ENCODE data around the gene EPX.

EPX gene

DNA sequence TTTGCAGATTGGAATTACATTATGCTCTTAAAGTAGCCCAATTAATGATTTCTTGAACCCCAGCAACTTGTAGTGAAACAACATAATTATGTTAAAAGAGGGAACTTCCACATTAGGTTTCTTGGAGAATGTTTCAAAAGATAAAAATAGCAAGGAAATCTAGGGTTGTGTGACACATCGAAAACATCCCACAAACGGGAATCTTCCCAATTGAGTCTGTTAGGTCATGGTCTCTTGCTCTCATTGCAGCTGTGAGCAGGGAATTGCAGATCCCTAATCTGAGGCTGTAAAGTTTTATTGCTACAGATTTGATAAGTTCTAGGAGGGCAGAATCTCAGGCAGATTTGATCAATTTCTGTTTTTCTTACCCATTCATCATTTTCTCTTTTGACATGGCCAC lies 39.1 kb downstream of the EPX start:
- DNase-seq: no peak

DNA sequence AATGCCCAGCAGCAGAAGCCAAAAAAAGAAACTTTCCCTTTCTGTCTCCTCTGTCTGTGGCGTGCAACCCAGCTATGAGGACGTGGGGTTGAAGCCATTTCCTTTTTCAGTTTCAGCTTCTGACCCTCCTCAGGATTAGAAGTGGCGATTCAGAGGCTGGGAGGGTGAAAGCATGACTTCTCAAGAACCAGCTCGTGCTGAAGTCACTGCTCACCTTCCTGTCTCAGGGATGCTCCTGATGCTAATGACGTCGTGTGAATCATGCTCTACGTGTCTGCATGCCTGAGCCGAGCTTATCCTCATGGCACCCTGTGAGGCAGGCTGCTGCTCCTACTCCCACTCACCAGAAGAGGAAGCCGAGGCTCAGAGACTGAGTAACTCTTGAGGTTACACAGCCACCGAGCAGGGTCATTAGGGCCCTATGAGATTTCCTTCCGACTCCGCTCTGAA lies 40.2 kb downstream of the EPX start:
- DNase-seq: peak; percentile 13

DNA sequence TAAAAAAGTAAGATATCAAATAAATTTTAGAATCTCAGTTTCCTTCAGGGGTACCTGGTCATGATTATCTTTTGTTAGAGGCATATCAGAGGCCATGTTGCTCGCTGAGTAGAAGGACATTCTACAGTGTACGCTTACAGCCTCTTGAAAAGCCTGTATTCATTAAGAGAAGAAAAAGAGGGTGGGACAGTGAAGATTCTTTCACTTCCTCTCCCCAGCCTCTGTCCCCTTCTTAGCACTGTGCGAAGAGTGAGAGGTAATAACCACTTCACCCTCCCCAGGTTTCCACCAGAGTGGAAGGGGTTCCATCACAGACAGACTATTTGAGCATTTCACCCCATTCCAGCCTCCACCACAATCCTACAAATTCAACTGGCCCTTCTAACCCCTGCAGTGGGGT lies 41.0 kb downstream of the EPX start:
- DNase-seq: no peak

DNA sequence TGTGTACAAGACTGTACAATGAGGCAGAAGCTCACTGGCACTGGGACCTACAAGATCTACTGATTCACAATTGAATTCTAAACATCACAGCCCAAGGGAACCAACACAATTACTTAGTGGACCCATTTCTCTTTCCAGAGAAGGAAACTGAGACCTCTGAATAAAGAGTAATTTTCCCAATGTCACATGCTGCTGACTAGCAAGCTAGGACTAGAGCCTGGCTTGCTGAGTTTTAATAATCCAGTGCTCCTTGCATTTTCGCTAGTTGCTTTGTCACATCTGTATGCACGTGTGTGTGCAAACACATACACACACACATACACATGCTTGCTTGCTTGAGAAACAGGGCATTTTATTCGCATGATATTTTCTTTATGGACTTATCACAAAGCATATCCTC lies 42.0 kb downstream of the EPX start:
- DNase-seq: no peak

DNA sequence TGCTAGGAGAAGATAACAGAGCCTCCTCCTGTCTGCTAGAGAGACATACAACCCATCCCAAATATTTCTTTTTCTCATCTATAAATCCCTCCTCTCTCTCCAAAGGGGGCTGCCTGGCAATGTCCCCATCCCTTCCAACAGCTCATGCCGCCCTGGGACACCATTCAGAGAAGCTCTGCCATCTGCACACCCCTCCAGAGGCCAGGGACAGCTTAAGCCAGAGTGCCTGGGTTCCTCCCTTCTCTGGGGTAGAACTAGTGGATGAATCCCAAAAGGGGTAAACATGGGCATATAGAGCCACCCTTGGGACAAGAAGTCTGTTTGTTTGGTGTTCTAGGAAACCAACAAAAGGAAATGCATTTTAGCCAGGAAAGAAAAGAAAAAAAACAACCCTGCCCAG lies 43.3 kb downstream of the EPX start:
- DNase-seq: no peak

DNA sequence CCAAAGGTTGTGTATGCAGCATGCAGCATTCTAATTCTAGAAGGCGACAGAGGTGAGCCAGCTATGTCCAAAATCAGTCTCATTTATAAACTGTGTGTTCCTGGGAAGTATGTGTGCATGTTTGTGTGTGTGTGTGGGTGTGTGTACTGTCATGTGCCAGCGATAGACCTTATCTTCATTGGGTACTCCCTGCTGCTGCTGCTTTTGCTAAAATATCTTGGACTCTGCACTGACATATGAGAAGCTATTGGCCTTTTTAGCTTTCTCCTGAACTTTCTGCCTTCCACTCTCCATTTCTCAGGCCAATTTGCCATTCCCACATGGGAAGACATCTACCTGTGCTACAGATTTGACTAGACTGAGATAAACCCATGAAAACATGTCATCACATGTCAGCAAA lies 43.9 kb downstream of the EPX start:
- no peak for DNase-seq

DNA sequence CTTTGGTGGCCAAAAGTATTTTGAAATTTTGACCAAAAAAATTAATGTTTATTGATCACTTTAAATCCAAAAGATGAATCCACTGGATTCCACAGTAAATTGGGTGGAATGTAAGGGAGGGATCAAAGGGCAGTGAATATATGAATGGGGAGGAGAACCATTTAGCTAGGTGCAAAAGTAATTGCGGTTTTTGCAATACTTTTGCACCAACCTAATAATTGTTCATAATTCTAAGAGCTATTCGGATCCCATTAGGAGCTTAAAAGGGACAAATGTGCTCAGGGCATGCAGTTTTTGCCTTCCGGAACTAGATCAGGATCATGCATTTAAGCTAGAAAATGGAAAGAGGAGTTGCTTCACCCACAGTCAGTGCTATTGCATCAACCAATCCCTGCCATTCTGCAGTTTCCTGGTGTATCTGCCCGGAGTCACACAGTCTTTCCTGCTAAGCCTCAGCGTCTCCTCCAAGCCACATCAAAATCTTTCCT lies 45.7 kb downstream of the EPX start, which contains the start of gene LPO:
TSS of gene LPO (plus strand) at position 438 of the 488 bp plus-strand sequence. CDS start 4,396 bp downstream, outside the sequence.
- DNase-seq: no peak

DNA sequence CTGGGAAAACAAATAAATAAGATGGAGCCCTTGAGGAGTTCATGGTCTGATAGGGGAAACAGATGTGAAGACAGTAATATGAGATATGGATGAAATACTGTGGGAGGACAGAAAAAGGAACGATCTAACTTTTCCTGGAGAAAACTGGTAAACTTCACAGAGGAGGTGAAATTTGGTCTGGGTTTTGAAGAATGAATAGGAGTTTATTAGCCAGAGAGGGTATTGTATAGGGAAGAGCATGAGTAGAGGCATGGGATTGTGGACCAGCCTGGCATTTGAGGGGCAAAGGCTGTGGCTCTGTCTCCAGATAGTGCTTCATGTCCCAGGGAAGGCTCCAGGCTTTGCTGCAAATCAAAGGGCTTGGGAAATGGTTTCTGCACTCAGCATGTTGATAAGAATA lies 47.5 kb downstream of the EPX start:
- DNase-seq: no peak

DNA sequence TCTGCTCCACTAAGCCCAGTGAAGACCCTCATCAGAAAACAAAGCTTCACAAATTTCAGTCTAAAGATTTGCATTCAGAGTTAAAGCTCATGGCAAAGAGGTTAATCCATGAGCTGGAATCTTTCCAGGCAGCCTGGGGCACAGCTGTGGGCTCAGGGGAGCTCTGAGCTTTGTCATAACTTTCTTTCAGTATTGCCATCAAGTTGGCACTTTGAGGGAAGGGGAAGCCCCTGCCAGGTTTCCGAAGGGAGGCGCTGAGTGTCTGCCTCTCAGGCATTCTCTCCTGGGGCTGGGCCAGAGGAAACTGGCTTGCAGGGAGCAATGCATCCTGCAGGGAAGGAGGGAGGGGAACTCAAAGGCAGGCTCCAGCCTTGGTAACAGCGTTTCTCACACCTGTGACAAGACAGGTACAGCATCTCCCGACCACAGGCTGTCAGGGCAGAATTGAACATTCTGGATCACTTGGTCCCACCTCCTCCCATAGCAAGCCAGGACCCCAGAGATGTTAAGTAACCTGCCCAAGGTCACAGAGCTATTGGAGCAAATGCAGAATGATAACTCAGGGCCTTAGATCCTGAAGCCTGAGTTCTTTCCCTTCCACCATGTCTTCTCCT lies 49.8 kb downstream of the EPX start:
- DNase-seq: no peak

DNA sequence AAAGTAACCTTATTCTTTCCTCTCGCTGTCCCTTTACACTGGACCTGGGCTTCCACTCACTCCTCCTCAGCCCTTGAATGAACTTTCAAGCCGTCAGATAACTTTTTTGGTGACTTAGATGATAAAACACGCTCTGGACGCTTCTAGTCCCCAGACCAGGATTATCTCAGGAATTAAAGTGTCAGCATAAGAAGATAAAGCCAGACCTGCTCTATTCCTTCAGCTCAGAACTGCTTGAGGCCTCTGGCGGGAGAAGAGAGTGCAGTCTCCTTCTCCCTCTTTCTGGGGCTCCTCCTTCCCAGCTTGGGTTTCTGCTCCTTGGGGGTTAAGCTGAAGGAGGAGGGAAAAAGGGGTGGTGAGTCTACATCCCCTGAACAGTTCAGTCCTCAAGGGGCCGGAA lies 52.4 kb downstream of the EPX start:
- no peak for DNase-seq

DNA sequence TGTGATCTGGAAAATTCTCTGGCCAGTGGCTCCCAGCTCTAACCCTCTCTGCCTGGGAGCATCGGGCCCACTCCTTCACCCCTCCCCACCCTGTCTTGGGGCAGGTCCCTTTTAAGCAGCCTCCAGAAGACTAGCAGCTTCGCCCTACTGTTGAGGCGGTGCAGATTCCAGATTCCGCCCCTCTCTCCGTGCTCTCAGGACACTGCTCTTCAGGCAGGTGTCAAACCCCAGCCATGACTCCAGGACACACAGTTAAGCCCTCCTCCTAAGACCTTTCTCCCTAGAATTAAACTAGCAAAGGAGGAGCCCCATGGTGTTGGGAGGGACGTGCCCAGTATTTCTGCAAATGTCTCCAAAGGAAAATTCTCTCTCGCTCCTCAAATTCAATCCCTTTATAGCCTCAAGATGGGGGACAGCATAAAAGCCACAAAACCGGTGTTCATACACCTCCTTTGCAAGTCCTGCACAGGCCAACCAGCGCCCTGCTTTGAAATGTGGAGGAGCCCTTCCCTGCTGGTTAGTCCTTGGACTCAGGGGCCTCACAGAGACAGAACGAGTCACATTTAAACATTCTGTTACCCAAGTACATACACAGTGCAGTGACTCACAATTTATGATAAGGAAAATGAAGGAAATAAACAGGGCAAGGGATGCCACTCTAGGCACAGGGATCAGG lies 53.0 kb downstream of the EPX start:
- DNase-seq: no peak

DNA sequence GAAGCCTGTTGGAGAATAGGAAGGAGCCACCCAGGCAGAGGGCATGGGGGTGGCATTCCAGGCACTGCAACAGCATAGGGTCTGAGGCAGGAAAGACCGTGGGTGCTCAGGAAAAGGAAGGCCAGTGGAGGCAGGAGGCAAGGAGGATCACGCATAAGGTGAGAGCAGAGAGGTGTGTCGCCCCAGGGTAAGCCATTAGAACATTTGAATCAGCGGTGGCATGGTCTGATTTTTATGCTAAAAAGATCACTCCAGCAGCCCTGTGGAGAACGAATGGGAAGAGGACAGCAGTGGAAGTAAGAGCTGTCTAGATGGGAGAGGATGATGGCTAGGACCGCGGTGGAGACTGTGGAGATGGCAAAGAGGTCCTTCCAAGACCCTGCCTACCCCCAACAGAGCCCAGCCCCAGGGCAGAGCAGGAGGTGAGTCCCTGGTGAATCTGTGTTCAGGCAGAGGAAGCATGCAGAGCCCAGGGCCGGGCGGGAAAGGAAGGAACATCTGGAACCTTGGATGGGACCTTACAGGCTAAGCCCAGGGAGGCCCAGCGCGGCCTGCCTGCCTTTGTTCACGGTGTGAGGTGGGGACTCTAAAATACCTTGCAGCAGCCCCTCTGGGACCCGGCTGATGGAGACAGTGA lies 53.7 kb downstream of the EPX start:
- no peak for DNase-seq

DNA sequence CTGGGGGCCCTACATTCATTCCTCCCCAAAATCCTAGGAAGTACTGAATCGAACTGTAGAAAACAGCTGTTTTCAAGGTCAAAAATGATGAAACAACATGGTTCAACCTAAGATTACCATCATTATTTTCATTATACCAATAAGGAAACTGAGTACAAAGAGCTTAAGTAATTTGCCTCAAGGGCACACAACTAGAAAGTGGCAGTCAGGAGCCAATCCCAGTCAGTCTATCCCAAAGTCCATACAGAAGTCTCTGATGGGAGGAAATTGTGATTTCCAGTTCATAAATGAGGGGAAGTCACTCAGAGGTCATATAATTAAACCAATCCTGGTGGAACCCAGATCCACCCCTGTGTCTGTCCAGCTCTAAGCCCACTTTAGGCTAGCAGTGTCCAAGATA lies 54.3 kb downstream of the EPX start:
- DNase-seq: no peak

DNA sequence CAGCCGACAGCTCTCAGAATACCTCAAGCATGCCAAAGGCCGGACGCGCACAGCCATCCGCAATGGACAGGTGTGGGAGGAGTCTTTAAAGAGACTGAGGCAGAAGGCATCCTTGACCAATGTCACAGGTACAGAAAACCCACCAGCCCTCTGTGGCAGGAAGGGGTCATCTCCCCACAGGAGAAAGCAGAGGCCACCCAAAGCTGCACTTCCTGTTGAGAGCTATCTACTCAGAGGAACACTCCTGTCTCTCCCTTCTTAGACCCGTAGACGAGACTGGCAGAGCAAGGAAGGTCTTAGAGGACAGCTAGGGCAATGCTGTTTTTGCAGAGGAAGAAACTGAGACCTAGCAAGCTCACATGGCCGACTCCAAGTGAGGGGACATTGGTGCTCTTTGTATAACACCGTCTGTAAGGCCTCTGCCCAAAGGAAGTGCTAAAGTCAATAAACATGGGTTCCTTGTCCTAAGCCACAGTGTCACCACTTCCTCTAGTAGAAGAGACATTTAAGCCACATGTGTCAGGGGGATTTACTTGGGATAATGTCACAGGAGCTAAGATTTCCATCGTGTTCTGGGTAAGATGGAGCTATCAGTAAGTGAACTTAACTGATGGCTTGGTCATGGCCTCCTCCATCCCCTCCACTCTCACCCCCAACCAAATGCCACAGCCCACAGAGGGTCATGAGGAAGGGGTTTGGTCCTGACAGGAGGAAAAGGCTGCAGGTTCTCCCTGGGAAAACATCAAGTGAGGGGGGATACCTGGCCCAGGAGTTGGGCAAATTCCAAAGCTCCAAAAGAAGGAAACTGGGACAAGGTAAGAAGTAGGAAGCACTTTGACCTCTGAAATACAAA lies 55.2 kb downstream of the EPX start:
- no peak for DNase-seq

DNA sequence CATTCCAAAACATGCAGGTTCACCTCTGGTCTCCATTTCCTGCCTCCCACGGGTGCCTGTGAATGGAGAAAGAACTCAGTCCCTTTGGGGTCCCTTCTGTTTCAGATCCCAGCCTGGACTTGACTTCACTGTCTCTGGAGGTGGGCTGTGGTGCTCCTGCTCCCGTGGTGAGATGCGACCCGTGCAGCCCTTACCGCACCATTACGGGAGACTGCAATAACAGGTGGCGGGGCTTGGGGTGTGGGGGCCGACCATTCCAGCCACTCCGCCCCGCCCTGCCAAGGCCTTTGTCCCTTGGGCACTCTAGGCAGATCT lies 56.4 kb downstream of the EPX start:
- DNase-seq: no peak

DNA sequence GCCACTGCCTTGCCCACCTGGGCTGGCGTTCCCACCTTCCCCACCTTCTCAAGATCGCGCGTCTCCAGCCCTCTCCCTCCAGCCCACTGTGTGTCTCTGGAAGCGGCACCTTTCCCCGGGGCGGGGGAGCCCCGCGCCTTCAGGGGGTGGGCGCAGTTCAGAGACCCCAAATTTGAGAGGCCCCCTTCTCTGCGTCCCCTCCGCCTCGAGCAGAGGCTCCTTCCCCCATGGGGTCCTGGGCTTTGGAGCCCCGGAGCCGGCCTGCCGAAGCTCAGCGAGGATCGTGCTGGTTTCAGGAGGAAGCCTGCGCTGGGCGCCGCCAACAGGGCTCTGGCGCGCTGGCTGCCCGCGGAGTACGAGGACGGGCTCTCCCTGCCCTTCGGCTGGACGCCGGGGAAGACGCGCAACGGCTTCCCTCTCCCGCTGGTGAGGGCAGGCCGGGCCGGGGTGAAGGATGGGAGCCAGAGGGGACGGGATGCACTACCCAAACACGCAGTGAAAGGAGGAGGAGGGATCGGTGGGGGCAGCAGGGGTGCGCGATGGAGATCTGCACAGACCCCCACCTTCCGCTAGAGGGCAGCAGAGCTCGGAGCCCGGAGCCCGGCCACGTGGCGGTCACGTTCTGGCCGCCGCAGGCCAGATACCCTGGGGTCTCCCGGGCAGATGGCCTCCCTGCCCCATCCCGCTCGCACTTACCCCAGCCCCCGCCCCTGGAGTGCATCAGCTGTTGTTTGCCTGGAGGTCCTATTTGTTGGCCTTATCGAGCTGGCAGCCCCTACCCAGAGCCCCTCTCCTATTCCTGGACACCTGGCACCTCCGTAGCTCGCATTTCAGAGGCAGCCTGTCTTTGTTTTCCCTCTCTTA lies 57.0 kb downstream of the EPX start:
- peak; percentile 23 for DNase-seq

DNA sequence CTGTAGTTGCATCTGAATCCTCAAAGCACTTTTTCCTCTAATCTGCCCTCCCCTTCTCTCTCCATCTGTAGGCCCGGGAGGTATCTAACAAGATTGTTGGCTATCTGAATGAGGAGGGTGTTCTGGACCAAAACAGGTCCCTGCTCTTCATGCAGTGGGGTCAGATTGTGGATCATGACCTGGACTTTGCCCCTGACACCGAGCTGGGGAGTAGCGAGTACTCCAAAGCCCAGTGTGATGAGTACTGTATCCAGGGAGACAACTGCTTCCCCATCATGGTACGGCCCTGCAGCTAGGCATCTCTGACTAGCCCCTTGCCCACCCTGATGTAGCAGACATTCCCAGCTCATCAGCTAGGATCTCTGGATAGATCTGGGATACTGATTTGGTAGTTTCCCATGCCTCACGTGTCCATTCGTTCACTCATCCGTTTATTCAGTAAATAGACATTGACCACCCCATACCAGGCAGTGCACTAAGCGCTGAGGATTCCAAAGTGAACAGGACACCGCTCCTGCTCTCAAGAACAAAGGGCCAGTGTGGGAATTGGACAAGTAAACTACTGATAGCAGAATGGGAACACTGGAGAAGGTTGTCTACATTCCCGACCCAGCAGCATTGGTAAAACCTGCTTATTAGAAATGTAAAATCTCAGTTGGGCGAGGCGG lies 58.0 kb downstream of the EPX start:
- no peak for DNase-seq

DNA sequence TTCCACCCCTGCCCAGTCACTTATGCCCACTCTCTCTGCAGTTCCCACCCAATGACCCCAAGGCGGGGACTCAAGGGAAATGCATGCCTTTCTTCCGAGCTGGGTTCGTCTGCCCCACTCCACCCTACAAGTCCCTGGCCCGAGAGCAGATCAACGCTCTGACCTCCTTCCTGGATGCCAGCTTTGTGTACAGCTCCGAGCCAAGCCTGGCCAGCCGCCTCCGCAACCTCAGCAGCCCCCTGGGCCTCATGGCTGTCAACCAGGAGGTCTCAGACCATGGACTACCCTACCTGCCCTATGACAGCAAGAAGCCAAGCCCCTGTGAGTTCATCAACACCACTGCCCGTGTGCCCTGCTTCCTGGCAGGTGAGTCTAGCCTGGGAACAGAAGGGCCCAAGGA lies 59.6 kb downstream of the EPX start:
- no peak for DNase-seq

DNA sequence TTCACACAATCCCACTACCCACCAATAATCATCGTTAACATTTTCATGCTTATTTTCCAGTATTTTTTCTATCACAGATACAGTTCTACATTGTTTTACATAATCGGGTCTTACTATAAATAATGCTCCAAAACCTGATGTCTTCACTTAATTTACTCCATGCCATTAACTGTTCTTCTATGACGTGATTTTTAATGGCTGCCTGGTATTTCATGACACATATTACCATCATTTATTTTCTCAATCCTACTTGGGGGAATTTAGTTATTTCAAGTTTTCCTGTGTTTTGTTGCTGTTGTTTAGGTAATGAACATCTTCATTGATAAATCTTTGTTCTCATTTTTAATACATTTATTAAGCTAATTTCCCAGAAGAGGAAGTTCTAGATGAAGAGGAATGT lies 60.6 kb downstream of the EPX start:
- DNase-seq: no peak
